GM12878 (cell line): ENCODE results near the gene CENPP. TPM values are rescaled to one million over a fixed set of nuclear protein-coding genes. Genes with fewer than 3 reads are reported as not detected.

Source experiments
- ATAC-seq: fragments of 200-7000 bp; cut with Tn5 transposase; 3 replicates; pipeline ENCODE4 v1.9.1; 2020; ENCODE audit warnings: mild to moderate bottlenecking, moderate library complexity
- BruUV-seq: library from RNA; stranded (reverse); fragments of 400-500 nt; replicated peaks from 2 replicates; lab custom pipeline; 2021; lab: Mats Ljungman, UMichigan
- CTCF ChIA-PET: fragments of 300-600 bp; sonication (Branson Sonifier 250); formaldehyde crosslinking; extraction: SDS; loops from one replicate; lab custom pipeline; 2021; ENCODE audit warnings: inconsistent platforms; lab: Yijun Ruan, JAX
- POLR2A ChIA-PET: fragments of 350-600 bp; formaldehyde crosslinking; extraction: SDS; loops from one replicate; lab custom pipeline; 2021; ENCODE audit warnings: inconsistent platforms; lab: Charles Lee
- RAD21 ChIA-PET: fragments of 300-600 bp; sonication (Branson Sonifier 250); formaldehyde crosslinking; loops from one replicate; lab custom pipeline; 2023; ENCODE audit warnings: antibody characterized with exemption; ENCODE audit not compliant: unreplicated experiment; lab: Charles Lee
- SMC1A ChIA-PET: fragments of 300-600 bp; sonication (Branson Sonifier 250); formaldehyde crosslinking; loops from one replicate; lab custom pipeline; 2023; ENCODE audit not compliant: unreplicated experiment, uncharacterized antibody; lab: Charles Lee
- DNase-seq: peaks from one replicate; pipeline ENCODE4 v3.0.0-alpha.2; 2011; ENCODE audit warnings: low read depth, low spot score
- FAIRE-seq: peaks from 3 replicates; lab custom pipeline; 2011; peaks lifted over from hg19 to GRCh38; lab: Jason Lieb, UNC
- H2AFZ ChIP-seq: 2 replicates; pipeline ENCODE4 v1.6.0; 2011; ENCODE audit warnings: low read depth, low read length, control low read depth; ENCODE audit not compliant: control insufficient read depth
- H3K27ac ChIP-seq: 2 replicates; pipeline ENCODE4 v1.5.1; 2011; ENCODE audit warnings: control low read depth; ENCODE audit not compliant: control insufficient read depth, insufficient read depth
- H3K27me3 ChIP-seq, 2 experiments: replicated peaks in 1 of 2; 2 replicates each; pipeline versions ENCODE4 v1.6.0 to v1.6.1; 2011; ENCODE audit warnings: low read length in 1 of 2; ENCODE audit not compliant: control insufficient read depth in 2 of 2, insufficient read depth in 2 of 2
- H3K36me3 ChIP-seq, 2 experiments: 2 replicates each; pipeline ENCODE4 v1.5.1; 2011; ENCODE audit warnings: low read length in 1 of 2; ENCODE audit not compliant: control insufficient read depth in 2 of 2, insufficient read depth in 2 of 2
- H3K4me1 ChIP-seq: 2 replicates; pipeline ENCODE4 v1.6.1; 2011; ENCODE audit warnings: mild to moderate bottlenecking, low read length, moderate library complexity, mixed read lengths; ENCODE audit not compliant: control insufficient read depth, insufficient read depth
- H3K4me2 ChIP-seq: 2 replicates; pipeline ENCODE4 v1.6.0; 2011; ENCODE audit warnings: control low read depth; ENCODE audit not compliant: control insufficient read depth, insufficient read depth
- H3K4me3 ChIP-seq: fragments of 200-600 bp; sonication (generic); 2 replicates; pipeline ENCODE4 v1.5.1; 2016
- H3K79me2 ChIP-seq: 2 replicates; pipeline ENCODE4 v1.6.0; 2011; ENCODE audit warnings: low read length; ENCODE audit not compliant: control insufficient read depth, insufficient read depth
- H3K9ac ChIP-seq: 2 replicates; pipeline ENCODE4 v1.8.0; 2011; ENCODE audit warnings: low read length, control low read depth, mixed read lengths; ENCODE audit not compliant: control insufficient read depth, insufficient read depth
- H3K9me3 ChIP-seq: replicated peaks from 3 replicates; pipeline ENCODE4 v1.5.1; 2011; ENCODE audit warnings: mild to moderate bottlenecking, low read length; ENCODE audit not compliant: control insufficient read depth, insufficient read depth
- H4K20me1 ChIP-seq: 2 replicates; pipeline ENCODE4 v1.6.0; 2011; ENCODE audit not compliant: control insufficient read depth, insufficient read depth
- ATF3 ChIP-seq: IDR thresholded peaks from 2 replicates; pipeline ENCODE4 v1.6.1; 2011; ENCODE audit warnings: low read depth, mild to moderate bottlenecking, low read length, moderate library complexity, borderline replicate concordance; ENCODE audit errors: extremely low read depth
- E4F1 ChIP-seq: fragments of 450-650 bp; IDR thresholded peaks from 2 replicates; pipeline ENCODE4 v1.6.1; 2018; ENCODE audit warnings: borderline replicate concordance, mild to moderate bottlenecking; ENCODE audit not compliant: partially characterized antibody
- ELK1 ChIP-seq: IDR thresholded peaks from 2 replicates; pipeline ENCODE4 v1.6.1; 2012; ENCODE audit warnings: low read depth, low read length, improper control_type of control experiment
- EP300 ChIP-seq, 2 experiments: fragments of 150-350 bp in 1 of 2; IDR thresholded peaks; 2 replicates each; pipeline ENCODE4 v1.6.1; 2011 to 2012; ENCODE audit warnings: low read depth in 2 of 2, low read length in 2 of 2, borderline replicate concordance in 1 of 2, improper control_type of control experiment in 1 of 2, inconsistent platforms in 1 of 2; ENCODE audit not compliant: control insufficient read depth in 1 of 2
- GABPA ChIP-seq: IDR thresholded peaks from 2 replicates; pipeline ENCODE4 v1.6.1; 2014; ENCODE audit warnings: antibody characterized with exemption, low read depth, mild to moderate bottlenecking, inconsistent platforms
- HDAC6 ChIP-seq: fragments of 200-600 bp; sonication (generic); IDR thresholded peaks from one replicate; pipeline ENCODE4 v1.8.0; 2017; ENCODE audit warnings: antibody characterized with exemption; ENCODE audit not compliant: unreplicated experiment
- IKZF1 ChIP-seq: fragments of 450-650 bp; conservative IDR thresholded peaks from 2 replicates; pipeline ENCODE4 v1.6.1; 2017; ENCODE audit warnings: antibody characterized with exemption, mild to moderate bottlenecking
- MTA2 ChIP-seq: fragments of 450-650 bp; IDR thresholded peaks from 2 replicates; pipeline ENCODE4 v1.6.1; 2016; ENCODE audit warnings: low read depth, mild to moderate bottlenecking, moderate library complexity
- NRF1 ChIP-seq: conservative IDR thresholded peaks from 2 replicates; pipeline ENCODE4 v1.6.1; 2011; ENCODE audit warnings: mild to moderate bottlenecking, low read depth, low read length, improper control_type of control experiment
- SMAD1 ChIP-seq: fragments of 450-650 bp; IDR thresholded peaks from 2 replicates; pipeline ENCODE4 v1.6.1; 2018; ENCODE audit warnings: mild to moderate bottlenecking, low read depth; ENCODE audit not compliant: partially characterized antibody
- SRF ChIP-seq, 2 experiments: IDR thresholded peaks; 2 replicates each; pipeline ENCODE4 v1.6.1; 2011; ENCODE audit warnings: low read depth in 2 of 2, low read length in 2 of 2, mild to moderate bottlenecking in 1 of 2, moderate library complexity in 1 of 2
- ZNF217 ChIP-seq: fragments of 450-650 bp; IDR thresholded peaks from 2 replicates; pipeline ENCODE4 v1.6.1; 2017; ENCODE audit warnings: antibody characterized with exemption, mild to moderate bottlenecking
- ZNF592 ChIP-seq: fragments of 450-650 bp; IDR thresholded peaks from 2 replicates; pipeline ENCODE4 v1.6.1; 2017; ENCODE audit warnings: mild to moderate bottlenecking, moderate library complexity
- ZZZ3 ChIP-seq: IDR thresholded peaks from 2 replicates; pipeline ENCODE4 v1.6.1; 2011; ENCODE audit warnings: low read depth; ENCODE audit not compliant: control insufficient read depth, insufficient read length
- WGBS: methylation state at CpG from one replicate; pipeline ENCODE4 v1.1.6; 2016; ENCODE audit warnings: low lambda C conversion rate; ENCODE audit not compliant: insufficient replicate concordance, insufficient coverage; ENCODE audit errors: missing lambda C conversion rate; 5-methylcytosine and 5-hydroxymethylcytosine counted together
- in situ Hi-C: fragments of 300-500 bp; cut with MboI; formaldehyde crosslinking; loops from 9 replicates; pipeline ENCODE4 v1.14.3; 2018; ENCODE audit warnings: mixed read lengths
- intact Hi-C: fragments of 100-400 bp; cut with micrococcal nuclease; formaldehyde crosslinking; loops from one replicate; pipeline ENCODE4 v1.14.2; 2022; ENCODE audit not compliant: unreplicated experiment
- polyA plus RNA-seq, 11 experiments: library from polyadenylated mRNA; depleted of rRNA in 4 of 11; unstranded in 6 of 11; stranded (reverse) in 5 of 11; fragments of >200 nt; fragmentation: Nextera tagmentation in 4 of 11; fragmentation: Illumina TruSeq in 1 of 11; extraction: Ambion mirVana in 4 of 11; extraction: Trizol in 1 of 11; gene quantifications; 1 replicate in 1 of 11; 2 replicates in 10 of 11; pipeline versions ENCODE4 v1.2.1 to v1.2.3, GENCODE V29; 2011 to 2016; ENCODE audit warnings: inconsistent platforms in 2 of 11, missing spikeins in 2 of 11, low read depth in 1 of 11
- total RNA-seq, 4 experiments: library from RNA; depleted of rRNA in 3 of 4; stranded (reverse); fragments of >200 nt in 3 of 4; fragmentation: Illumina TruSeq in 1 of 4; extraction: Trizol in 1 of 4; gene quantifications; 2 replicates each; pipeline versions ENCODE4 v1.2.1 to v1.2.3, GENCODE V29; 2013 to 2021

CENPP gene
- total and polyA plus RNA-seq, 10 of the 15 experiments (the other 5 are each of a cell fraction or from before 2014, with no cell fraction given), result 9.4 to 31.4 (median 19.8) TPM

- no peak overlapping the region for H3K9ac ChIP-seq
- ChIA-PET CTCF (no interaction called here), POLR2A (interaction anchor here (0.5 kb wide), 1 partner anchor 9 kb away, joined by 3 read pairs; no protein-coding TSS in a partner anchor), RAD21 (no interaction called here), SMC1A (no interaction called here)
- no peaks in the 10 kb centered on the region; a peak in 1 of 4 replicates for H3K36me3 ChIP-seq
- H3K9me3 ChIP-seq, result no peaks in the 10 kb centered on the region; the same call in 2 of the 3 replicates
- no peaks in the 10 kb centered on the region for H3K4me1 ChIP-seq
- BruUV-seq, result no TSS peak
- H3K4me3 ChIP-seq, result no peak overlapping the region
- no peaks in the 10 kb centered on the region for H3K79me2 ChIP-seq
- FAIRE-seq, result no peak
- no peak overlapping the region for H3K27ac ChIP-seq
- DNase-seq, result no peak
- no peak overlapping the region for H2AFZ ChIP-seq
- in situ Hi-C loops, result no loop called here
- ATAC-seq, result no peak
- no peaks in the 10 kb centered on the region for H4K20me1 ChIP-seq
- intact Hi-C loops, result no loop called here
- WGBS, result 100% methylated on average over 2 of the region's 2 CpGs
- H3K27me3 ChIP-seq, result no peaks in the 10 kb centered on the region
- no peak overlapping the region for H3K4me2 ChIP-seq
- TF ChIP-seq IKZF1 (no peak), NRF1 (no peak), ZNF217 (no peak), ZNF592 (no peak), GABPA (no peak), ELK1 (no peak), HDAC6 (no peak), SMAD1 (no peak), SRF (IDR thresholded peaks at IDR 0.05; ENCODE audit: low read depth in 2 of 2, low read length in 2 of 2) (no peak), ATF3 (no peak), MTA2 (no peak), ZZZ3 (no peak), EP300 (IDR thresholded peaks at IDR 0.05; ENCODE audit: borderline replicate concordance in 1 of 2, control insufficient read depth in 1 of 2, low read depth in 2 of 2, low read length in 2 of 2) (no peak), E4F1 (no peak)
Observed at GRCh38 chr9:92373167-92373566, 47.4 kb downstream of the CENPP start.
